Right lobe of liver (tissue), 6 donors: Measurements from ENCODE around the gene UCK1. TPM values are rescaled to one million over a fixed set of nuclear protein-coding genes. Genes with fewer than 3 reads are reported as not detected.

Experiments
- ATAC-seq, 4 donors: fragments of 200-7000 bp; cut with Tn5 transposase; one replicate each; pipeline ENCODE4 v1.9.1; 2020; ENCODE audit warnings: mild to moderate bottlenecking in 4 of 4, moderate library complexity in 4 of 4
- DNase-seq, 3 donors: peaks; one replicate each; pipeline ENCODE4 v3.0.0-alpha.2; 2020
- H3K27ac ChIP-seq, 3 donors: fragments of 200-600 bp; one replicate each; pipeline ENCODE4 v1.8.0; 2022
- H3K27me3 ChIP-seq, 2 donors: fragments of 200-600 bp; one replicate each; pipeline ENCODE4 v1.8.0; 2022
- H3K36me3 ChIP-seq, 4 donors: fragments of 200-600 bp; sonication (generic) in 1 of 4; one replicate each; pipeline versions ENCODE4 v1.5.1 to v1.8.0; 2017 to 2022; ENCODE audit warnings: control low read depth in 1 of 4
- H3K4me1 ChIP-seq, 4 donors: fragments of 200-600 bp; sonication (generic) in 1 of 4; one replicate each; pipeline versions ENCODE4 v1.5.1 to v1.8.0; 2017 to 2022; ENCODE audit warnings: control low read depth in 1 of 4
- H3K4me3 ChIP-seq, 3 donors: fragments of 200-600 bp; one replicate each; pipeline ENCODE4 v1.8.0; 2022
- H3K9me3 ChIP-seq, 4 donors: fragments of 200-600 bp; sonication (generic) in 1 of 4; one replicate each; pipeline versions ENCODE4 v1.5.1 to v1.8.0; 2017 to 2022; ENCODE audit warnings: control low read depth in 1 of 4
- POLR2A ChIP-seq: fragments of 450-650 bp; IDR thresholded peaks from one replicate; pipeline ENCODE4 v1.6.1; 2017; ENCODE audit warnings: antibody characterized with exemption, mild to moderate bottlenecking
- WGBS: methylation state at CpG from one replicate; pipeline ENCODE4 v1.1.6; 2018; ENCODE audit warnings: low coverage, low lambda C conversion rate; ENCODE audit not compliant: insufficient coverage; ENCODE audit errors: missing lambda C conversion rate; 5-methylcytosine and 5-hydroxymethylcytosine counted together
- intact Hi-C, 2 donors: fragments of 100-400 bp; cut with DNase I; formaldehyde crosslinking; loops; one replicate each; pipeline versions ENCODE4 v1.11.2 to v1.14.1; 2022
- total RNA-seq, 6 experiments: library from RNA; depleted of rRNA in 2 of 6; stranded (reverse); fragments of >200 nt in 2 of 6; fragmentation: NEBNext Ultra II Directional in 3 of 6; extraction: Animal tissue kit (Norgen Biotek cat#: 25700) in 3 of 6; gene quantifications; one replicate each; pipeline versions ENCODE4 v1.1.0 to v1.2.4, GENCODE V29; 2016 to 2023
- TF ChIP-seq, protein P1 (sequence below), 4 donors: fragments of 200-600 bp in 3 of 4; fragments of 450-650 bp in 1 of 4; IDR thresholded peaks; one replicate each; pipeline versions ENCODE4 v1.5.1 to v1.8.0; 2016 to 2022; ENCODE audit warnings: antibody characterized with exemption in 4 of 4, mild to moderate bottlenecking in 2 of 4
- donor health status: DM: no; HTN: yes; CAD: no.
- donor health status: DM: no; HTN: no; CAD: no.
- donor health status: DM: no; HTN: no; CAD: no.
- donor health status: DM: no; HTN: yes; CAD: no.
- donor health status: DM: no; HTN: yes; CAD: no.

UCK1 gene
- total RNA-seq, 6 experiments from 2014 or later, result 18.4 to 32.1 (median 27.8) TPM

GRCh38 chr9:131511416-131511815 is 19.6 kb downstream of the UCK1 start:
- no peaks in the 10 kb centered on the region for H3K9me3 ChIP-seq
- TF ChIP-seq, protein P1, sequence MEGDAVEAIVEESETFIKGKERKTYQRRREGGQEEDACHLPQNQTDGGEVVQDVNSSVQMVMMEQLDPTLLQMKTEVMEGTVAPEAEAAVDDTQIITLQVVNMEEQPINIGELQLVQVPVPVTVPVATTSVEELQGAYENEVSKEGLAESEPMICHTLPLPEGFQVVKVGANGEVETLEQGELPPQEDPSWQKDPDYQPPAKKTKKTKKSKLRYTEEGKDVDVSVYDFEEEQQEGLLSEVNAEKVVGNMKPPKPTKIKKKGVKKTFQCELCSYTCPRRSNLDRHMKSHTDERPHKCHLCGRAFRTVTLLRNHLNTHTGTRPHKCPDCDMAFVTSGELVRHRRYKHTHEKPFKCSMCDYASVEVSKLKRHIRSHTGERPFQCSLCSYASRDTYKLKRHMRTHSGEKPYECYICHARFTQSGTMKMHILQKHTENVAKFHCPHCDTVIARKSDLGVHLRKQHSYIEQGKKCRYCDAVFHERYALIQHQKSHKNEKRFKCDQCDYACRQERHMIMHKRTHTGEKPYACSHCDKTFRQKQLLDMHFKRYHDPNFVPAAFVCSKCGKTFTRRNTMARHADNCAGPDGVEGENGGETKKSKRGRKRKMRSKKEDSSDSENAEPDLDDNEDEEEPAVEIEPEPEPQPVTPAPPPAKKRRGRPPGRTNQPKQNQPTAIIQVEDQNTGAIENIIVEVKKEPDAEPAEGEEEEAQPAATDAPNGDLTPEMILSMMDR (IDR thresholded peaks at IDR 0.05), result no peak
- TF ChIP-seq POLR2A, result no peak
- H3K36me3 ChIP-seq, result peaks cover 0 to 37% (median 7%) of the 10 kb centered on the region in 4 donors
- intact Hi-C loops, result no loop called here
- H3K27me3 ChIP-seq, result no peaks in the 10 kb centered on the region
- H3K27ac ChIP-seq, result no peak overlapping the region
- no peak for DNase-seq
- no peak overlapping the region for H3K4me3 ChIP-seq
- 69% methylated on average over 5 of the region's 7 CpGs for WGBS
- ATAC-seq, result peak in 1 of 4 donors; percentile 39
- H3K4me1 ChIP-seq, result no peaks in the 10 kb centered on the region

GRCh38 chr9:131505012-131505411 is 26.1 kb downstream of the UCK1 start:
- ATAC-seq, result no peak

DNA sequence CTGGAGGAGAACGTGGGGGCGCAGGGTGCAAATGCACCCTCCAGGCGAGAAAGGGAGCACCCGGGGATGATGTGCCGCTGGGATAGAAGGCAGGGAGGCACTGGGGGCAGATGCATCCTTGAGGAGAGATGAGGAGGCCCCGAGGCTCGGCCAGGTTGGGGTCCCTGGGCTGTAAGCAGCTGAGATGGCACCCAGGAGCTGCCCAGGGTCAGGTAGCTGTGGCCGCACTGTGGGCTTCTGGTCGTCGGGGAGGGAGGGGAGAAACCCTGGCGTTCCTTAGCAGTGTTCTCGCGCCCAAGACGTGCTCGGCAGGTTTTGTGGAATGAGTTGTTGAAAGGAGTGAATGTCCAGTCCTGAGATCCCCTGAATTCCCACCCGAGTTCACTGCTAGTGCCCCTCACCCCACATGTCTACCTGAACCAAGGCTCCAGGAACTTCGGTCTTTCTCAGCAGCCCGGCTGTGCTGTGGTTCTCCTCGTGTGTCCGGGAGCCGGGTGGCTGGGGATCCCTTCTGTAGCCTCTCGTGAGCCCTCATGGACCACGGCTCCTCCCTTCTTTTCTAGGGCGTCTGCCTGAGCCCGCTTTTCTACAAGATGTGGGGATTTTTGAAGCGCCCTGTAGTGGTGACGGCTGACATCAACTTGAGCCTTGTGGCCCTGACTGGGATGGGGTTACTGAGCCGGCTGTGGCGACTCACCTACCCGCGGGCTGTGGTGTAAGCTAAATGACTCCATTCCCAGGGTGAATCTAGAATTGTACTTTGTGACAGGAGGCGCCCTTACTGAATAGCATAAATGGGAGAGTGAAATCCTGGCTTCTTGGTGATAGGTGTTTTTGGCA is 27.2 kb downstream of the UCK1 start:
- Histone ChIP-seq H3K36me3 (peaks cover 0 to 6% (median 0%) of the 10 kb centered on the region in 4 donors), H3K4me1 (peaks cover 0 to 19% (median 7%) of the 10 kb centered on the region in 4 donors), H3K9me3 (no peaks in the 10 kb centered on the region), H3K4me3 (peak overlapping the region; percentile 95 to 100 (median 99)), H3K27ac (no peak overlapping the region), H3K27me3 (no peaks in the 10 kb centered on the region)
- TF ChIP-seq POLR2A, result no peak
- TF ChIP-seq, protein P1 (IDR thresholded peaks at IDR 0.05), result no peak
- ATAC-seq (peak in 2 of 4 donors; percentile 6 to 22), DNase-seq (no peak)
- intact Hi-C loops, result no loop called here
- 24% methylated on average over 29 of the region's 32 CpGs for WGBS

More at GRCh38 chr9:131505012-131505411, 26.1 kb downstream of the UCK1 start:
- intact Hi-C loops, result no loop called here
- H3K36me3 ChIP-seq, result peaks cover 0 to 10% (median under 1%) of the 10 kb centered on the region in 4 donors
- DNase-seq, result no peak
- H3K4me3 ChIP-seq, result no peak overlapping the region
- H3K27ac ChIP-seq, result no peak overlapping the region
- H3K4me1 ChIP-seq, result peaks cover 0 to 19% (median 7%) of the 10 kb centered on the region in 4 donors
- no peaks in the 10 kb centered on the region for H3K27me3 ChIP-seq
- 89% methylated on average over 6 of the region's 8 CpGs for WGBS
- H3K9me3 ChIP-seq, result no peaks in the 10 kb centered on the region
- TF ChIP-seq POLR2A, result no peak
- TF ChIP-seq, protein P1 (IDR thresholded peaks at IDR 0.05), result no peak

DNA sequence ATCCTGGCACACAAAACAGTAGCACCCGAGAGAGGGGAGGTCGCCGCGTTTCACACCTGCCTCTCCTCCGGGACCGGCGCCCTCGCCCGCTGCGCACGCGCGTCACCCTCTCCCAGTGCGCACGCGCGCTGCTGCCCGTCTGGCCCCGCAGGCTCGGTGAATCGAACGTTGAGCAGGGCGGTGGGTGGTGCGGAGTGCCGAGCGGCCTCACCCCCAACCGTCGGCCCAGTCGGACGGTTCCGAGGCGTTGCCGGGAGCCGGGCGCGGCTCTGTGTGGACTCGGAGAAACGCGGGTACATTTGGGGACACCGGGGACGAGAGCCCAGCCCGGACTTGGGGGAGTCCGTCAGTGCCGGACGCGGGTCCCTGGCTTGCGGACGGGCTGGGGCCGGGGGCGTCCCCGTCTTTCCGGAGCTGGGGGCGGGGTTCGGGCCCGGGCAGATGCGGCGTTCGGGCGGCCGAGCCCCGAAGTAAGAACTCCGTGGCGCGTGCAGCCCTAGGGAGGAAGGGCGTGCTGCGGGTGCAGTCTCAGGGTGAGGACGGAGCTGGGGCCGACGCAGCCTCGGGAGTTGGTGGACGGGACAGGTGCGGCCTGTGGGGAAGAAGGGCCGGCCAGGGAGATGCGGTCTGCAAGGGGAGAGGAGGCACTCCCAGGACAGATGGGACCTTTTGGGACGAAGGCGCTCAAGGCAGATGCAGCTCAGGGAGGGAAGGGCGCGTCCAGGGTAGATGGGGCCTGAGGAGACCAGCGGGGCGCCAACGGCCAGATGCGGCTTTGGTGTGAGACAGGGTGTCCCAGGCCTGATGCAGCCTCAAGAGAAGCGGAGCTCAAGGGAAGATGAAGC is 28.1 kb downstream of the UCK1 start, which contains the start of gene POMT1:
Gene POMT1 (plus strand): TSS at position 138 of the 845 bp plus-strand sequence. CDS start 1,301 bp downstream, outside the sequence.
- intact Hi-C loops, result no loop called here
- DNase-seq (peak; percentile 89 to 91 (median 91)), ATAC-seq (peak; percentile 92 to 95 (median 92))
- peaks cover 0 to 8% (median 0%) of the 10 kb centered on the region in 4 donors for H3K36me3 ChIP-seq
- H3K9me3 ChIP-seq, result no peaks in the 10 kb centered on the region
- H3K27me3 ChIP-seq, result no peaks in the 10 kb centered on the region
- TF ChIP-seq, protein P1 (IDR thresholded peaks at IDR 0.05), result no peak
- peak; percentile 34 for TF ChIP-seq POLR2A
- peaks cover 0 to 19% (median 7%) of the 10 kb centered on the region in 4 donors for H3K4me1 ChIP-seq
- 0% methylated on average over 31 of the region's 83 CpGs for WGBS
- H3K27ac ChIP-seq, result peak within 1 kb of the TSS in 1 of 3 donors; percentile 64
- H3K4me3 ChIP-seq, result peak within 1 kb of the TSS; percentile 95 to 100 (median 99)
